PC-3 (cell line): ENCODE measurements around the gene ATP12A.

Experiments
- EZH2phosphoT487 ChIP-seq: fragments of 300-600 bp; sonication (generic); IDR thresholded peaks from 2 replicates; pipeline ENCODE4 v1.6.1; 2018; ENCODE audit warnings: mild to moderate bottlenecking, antibody characterized with exemption, low read length, borderline replicate concordance
- TF ChIP-seq, protein P1 (sequence below): fragments of 300-600 bp; sonication (generic); conservative IDR thresholded peaks from 2 replicates; pipeline ENCODE4 v1.5.1; 2017; ENCODE audit warnings: antibody characterized with exemption, low read depth, mild to moderate bottlenecking, low read length

DNA sequence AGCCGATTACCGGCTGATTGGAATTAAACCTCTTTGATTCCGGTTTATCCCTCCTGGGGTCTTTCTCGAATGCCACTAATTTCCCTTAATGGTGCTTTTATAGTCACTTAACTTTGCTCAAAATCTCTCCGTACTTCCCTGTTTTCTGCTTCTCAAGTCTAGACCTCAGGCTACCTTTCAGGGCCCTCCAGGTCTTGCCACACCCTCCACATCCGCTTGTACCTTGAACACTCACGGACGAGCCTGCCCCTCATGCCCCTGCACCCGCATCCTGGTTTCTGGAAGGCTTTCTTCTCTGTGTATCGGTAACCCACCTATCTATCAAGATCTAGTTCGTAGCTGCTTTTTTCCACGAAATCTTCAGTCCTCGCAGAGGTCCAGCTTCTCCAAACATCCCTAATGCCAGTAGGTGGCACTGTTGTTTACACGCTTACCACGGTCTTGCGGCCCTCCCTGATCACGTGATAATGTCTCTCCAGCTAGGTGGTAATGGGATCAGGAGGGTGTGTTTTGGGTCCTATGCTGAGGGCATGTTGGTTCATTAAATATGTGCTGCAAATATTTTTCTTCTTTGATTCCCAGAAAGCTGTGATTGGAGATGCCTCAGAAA is 13.8 kb downstream of the ATP12A start:
- TF ChIP-seq, protein P1, sequence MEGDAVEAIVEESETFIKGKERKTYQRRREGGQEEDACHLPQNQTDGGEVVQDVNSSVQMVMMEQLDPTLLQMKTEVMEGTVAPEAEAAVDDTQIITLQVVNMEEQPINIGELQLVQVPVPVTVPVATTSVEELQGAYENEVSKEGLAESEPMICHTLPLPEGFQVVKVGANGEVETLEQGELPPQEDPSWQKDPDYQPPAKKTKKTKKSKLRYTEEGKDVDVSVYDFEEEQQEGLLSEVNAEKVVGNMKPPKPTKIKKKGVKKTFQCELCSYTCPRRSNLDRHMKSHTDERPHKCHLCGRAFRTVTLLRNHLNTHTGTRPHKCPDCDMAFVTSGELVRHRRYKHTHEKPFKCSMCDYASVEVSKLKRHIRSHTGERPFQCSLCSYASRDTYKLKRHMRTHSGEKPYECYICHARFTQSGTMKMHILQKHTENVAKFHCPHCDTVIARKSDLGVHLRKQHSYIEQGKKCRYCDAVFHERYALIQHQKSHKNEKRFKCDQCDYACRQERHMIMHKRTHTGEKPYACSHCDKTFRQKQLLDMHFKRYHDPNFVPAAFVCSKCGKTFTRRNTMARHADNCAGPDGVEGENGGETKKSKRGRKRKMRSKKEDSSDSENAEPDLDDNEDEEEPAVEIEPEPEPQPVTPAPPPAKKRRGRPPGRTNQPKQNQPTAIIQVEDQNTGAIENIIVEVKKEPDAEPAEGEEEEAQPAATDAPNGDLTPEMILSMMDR, result peak; percentile 84
- no peak for TF ChIP-seq EZH2phosphoT487
